KOPT-K1 (cell line): Measurements from ENCODE around the gene C1S.

Experiments
- H3K27ac ChIP-seq: fragments of 200-600 bp; sonication (generic); 2 replicates; pipeline ENCODE4 v1.5.1; 2016; ENCODE audit warnings: antibody characterized with exemption, mild to moderate bottlenecking, low read depth, low read length; ENCODE audit not compliant: poor library complexity, severe bottlenecking
- H3K36me3 ChIP-seq: fragments of 200-600 bp; sonication (generic); 2 replicates; pipeline ENCODE4 v1.5.1; 2017; ENCODE audit warnings: antibody characterized with exemption, mild to moderate bottlenecking, low read length, moderate library complexity; ENCODE audit not compliant: insufficient read depth
- H3K9me3 ChIP-seq: fragments of 200-600 bp; sonication (generic); 2 replicates; pipeline ENCODE4 v1.5.1; 2017; ENCODE audit warnings: antibody characterized with exemption, low read length, mild to moderate bottlenecking; ENCODE audit not compliant: insufficient read depth, poor library complexity, severe bottlenecking

C1S gene

DNA sequence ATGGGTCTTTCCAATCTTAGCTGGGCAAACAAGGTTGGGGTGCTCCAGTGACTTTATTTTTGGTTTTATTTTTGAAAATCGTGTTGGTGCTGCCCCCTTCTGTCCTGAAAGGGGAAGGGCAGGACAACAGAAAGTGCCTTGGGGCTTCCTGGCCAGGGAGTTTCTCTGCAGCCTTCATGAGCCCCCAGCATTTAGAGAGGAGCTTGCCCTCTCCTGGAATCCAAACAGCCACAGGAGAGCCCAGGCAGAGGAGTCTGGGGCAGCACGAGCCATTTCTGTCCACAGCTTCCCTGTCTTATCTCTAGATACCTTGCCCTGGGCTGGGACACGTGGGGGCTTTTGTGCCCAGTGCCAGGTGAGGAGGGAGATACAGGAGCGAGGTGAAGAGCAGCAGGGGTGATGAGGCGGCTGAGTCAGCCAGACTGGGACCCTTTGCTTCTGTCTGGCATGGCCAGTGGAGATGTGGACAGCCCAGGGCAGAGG, 52.9 kb downstream of the C1S start:
- Histone ChIP-seq H3K27ac (no peak overlapping the region), H3K36me3 (peaks cover 28% of the 10 kb centered on the region; the same call in 1 of the 2 replicates), H3K9me3 (no peaks in the 10 kb centered on the region)

- peaks cover 28% of the 10 kb centered on the region; the same call in 1 of the 2 replicates for H3K36me3 ChIP-seq
- H3K9me3 ChIP-seq = no peaks in the 10 kb centered on the region
- H3K27ac ChIP-seq = no peak overlapping the region
Observed at GRCh38 chr12:7114008-7114407, 53.5 kb downstream of the C1S start.

- H3K27ac ChIP-seq = no peak overlapping the region
- no peaks in the 10 kb centered on the region for H3K9me3 ChIP-seq
- H3K36me3 ChIP-seq = peaks cover 28% of the 10 kb centered on the region; the same call in 1 of the 2 replicates
Observed at GRCh38 chr12:7114851-7115250, 54.3 kb downstream of the C1S start.

GRCh38 chr12:7116196-7116595, 55.7 kb downstream of the C1S start:
- no peak overlapping the region for H3K27ac ChIP-seq
- no peaks in the 10 kb centered on the region for H3K9me3 ChIP-seq

GRCh38 chr12:7116916-7117315, 56.4 kb downstream of the C1S start:
- Histone ChIP-seq H3K9me3 (no peaks in the 10 kb centered on the region), H3K27ac (no peak overlapping the region), H3K36me3 (peaks cover 28% of the 10 kb centered on the region; the same call in 1 of the 2 replicates)

More at GRCh38 chr12:7116196-7116595, 55.7 kb downstream of the C1S start:
- H3K36me3 ChIP-seq = peaks cover 28% of the 10 kb centered on the region; the same call in 1 of the 2 replicates

DNA sequence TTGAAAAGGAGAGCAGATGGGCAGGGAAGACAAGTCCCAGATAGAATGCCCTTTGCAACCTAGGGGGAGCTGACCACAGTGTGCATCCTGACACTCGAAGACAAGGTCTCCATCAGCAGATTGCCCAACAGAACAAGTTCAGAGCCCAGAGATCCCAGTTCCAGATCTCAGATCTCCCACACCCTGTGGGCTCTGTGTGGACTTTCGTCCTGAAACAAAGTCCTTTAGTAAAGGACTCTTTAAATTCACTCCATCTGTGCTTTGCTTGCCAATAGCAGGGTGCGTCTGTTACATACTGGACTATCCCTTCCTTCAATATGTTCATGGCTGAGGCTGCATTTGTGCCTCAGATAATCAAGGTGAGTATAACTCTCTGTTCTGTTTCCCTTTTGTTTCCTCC, 57.2 kb downstream of the C1S start:
- no peaks in the 10 kb centered on the region for H3K9me3 ChIP-seq
- H3K27ac ChIP-seq = no peak overlapping the region

DNA sequence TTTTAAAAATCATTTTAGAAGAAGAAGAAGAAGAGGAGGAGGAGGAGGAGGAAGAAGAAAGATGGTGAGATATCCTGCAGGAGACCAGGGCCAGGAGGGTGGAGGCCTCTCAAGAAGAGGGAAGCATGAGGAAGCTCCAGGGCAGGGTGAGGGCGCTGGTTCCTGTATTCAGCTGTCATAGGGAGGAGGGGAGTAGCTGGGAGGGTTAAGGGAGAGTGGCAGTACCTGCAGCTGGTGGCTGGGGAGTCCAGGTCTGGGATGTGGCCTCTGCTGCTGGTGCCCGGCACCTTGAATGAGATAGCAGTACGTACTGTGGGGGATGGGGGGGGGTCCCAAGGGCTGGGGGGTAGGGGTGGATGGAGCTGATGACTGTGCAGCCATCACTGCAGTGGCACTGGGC, 58.4 kb downstream of the C1S start:
- Histone ChIP-seq H3K27ac (no peak overlapping the region), H3K36me3 (peaks cover 25% of the 10 kb centered on the region; the same call in 1 of the 2 replicates), H3K9me3 (no peaks in the 10 kb centered on the region)

More for the DNA sequence above, 57.2 kb downstream of the C1S start:
- H3K36me3 ChIP-seq = peaks cover 28% of the 10 kb centered on the region; the same call in 1 of the 2 replicates

- peaks cover 19% of the 10 kb centered on the region; the same call in 1 of the 2 replicates for H3K36me3 ChIP-seq
Observed at GRCh38 chr12:7120166-7120565, 59.6 kb downstream of the C1S start.

More at GRCh38 chr12:7120166-7120565, 59.6 kb downstream of the C1S start:
- Histone ChIP-seq H3K27ac (no peak overlapping the region), H3K9me3 (no peaks in the 10 kb centered on the region)
